Middle frontal gyrus (tissue), 1 donor: ENCODE data around the gene ZCCHC7.
"Not testable (repeated sequence)": the region's sequence is repeated elsewhere in the genome, so short reads cannot be mapped to it uniquely, and the experiment has no call there.

Source experiments
- DNase-seq: peaks from one replicate; pipeline ENCODE4 v3.0.0-alpha.2; 2015; ENCODE audit warnings: low spot score; ENCODE audit errors: extremely low spot score

Gene ZCCHC7

DNA sequence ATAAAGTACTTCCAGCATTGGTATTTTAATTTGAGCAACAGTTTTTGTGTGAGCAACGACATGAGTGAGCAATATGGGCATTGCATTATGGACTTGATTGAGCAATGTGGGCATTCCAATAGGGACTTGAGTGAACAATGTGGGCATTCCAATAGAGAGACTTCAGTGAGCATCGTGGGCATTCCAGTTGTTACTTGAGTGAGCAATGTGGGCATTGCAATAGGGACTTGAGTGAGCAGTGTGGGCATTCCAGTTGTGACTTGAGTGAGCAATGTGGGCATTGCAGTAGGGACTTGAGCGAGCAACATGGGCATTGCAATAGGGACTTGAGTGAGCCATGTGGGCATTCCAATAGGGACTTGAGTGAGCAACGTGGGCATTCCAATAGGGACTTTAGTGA lies 52.2 kb downstream of the ZCCHC7 start:
- no peak for DNase-seq

DNA sequence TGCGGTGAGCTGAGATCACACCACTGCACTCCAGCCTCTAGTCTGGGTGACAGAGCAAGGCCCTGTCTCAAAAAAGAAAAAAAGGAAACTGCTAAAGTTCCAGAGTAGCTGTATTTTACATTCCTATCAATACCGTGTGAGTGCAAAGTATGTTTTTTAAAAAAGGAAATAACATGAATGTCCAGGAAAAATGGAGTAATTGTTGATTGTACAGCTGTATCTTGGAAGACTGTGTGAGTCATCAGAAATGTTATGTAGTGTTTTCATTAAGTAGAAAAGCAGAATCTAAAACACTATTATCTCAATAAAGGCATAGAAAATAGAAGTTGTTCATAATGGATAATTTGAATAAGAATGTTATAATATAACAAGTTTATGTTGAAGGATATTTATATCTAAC lies 53.9 kb downstream of the ZCCHC7 start:
- no peak for DNase-seq

GRCh38 chr9:37178742-37179141 lies 58.4 kb downstream of the ZCCHC7 start:
- DNase-seq: no peak

DNA sequence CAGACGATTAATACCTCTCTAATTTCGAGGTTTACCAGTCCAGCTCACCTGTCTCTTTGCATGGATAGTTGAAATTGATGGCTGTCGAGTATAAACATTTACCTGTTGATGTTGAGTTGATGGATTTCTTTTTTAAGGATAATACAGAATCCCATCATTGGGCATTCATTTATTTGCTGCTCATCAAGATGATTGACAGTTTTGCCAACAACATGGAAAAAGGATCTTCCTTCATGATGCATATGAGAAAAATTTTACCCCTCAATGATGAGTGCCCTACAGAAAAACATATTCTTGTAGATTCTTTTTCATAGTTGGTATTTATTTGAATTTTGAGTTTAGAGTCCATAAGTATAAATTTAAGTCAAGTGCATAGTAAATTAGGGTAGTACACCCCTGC lies 59.2 kb downstream of the ZCCHC7 start:
- no peak for DNase-seq

- no peak for DNase-seq
These were observed 59.8 kb downstream of the ZCCHC7 start for GRCh38 chr9:37180138-37180537.

DNA sequence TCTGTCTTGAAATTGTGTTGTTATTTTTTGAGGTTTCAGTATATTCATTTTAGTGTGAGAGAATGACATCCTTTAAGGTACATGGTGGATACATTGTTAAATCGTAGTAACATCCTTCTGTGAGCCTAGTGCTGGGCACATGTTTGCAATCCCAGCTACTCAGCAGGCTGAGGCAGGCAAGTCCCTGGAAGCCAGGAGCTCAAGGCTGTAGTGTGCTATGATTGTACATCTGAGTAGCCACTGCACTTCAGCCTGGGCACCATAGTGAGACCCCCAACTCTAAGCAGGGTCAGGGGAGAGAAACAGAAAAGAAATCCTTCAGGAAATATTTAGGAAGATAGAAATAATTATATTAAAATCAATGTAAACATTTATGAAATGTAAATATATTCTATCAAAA lies 62.3 kb downstream of the ZCCHC7 start:
- DNase-seq: no peak

GRCh38 chr9:37184905-37185867 lies 64.8 kb downstream of the ZCCHC7 start:
- no peak for DNase-seq

GRCh38 chr9:37187292-37187691 lies 66.9 kb downstream of the ZCCHC7 start:
- no peak for DNase-seq

DNA sequence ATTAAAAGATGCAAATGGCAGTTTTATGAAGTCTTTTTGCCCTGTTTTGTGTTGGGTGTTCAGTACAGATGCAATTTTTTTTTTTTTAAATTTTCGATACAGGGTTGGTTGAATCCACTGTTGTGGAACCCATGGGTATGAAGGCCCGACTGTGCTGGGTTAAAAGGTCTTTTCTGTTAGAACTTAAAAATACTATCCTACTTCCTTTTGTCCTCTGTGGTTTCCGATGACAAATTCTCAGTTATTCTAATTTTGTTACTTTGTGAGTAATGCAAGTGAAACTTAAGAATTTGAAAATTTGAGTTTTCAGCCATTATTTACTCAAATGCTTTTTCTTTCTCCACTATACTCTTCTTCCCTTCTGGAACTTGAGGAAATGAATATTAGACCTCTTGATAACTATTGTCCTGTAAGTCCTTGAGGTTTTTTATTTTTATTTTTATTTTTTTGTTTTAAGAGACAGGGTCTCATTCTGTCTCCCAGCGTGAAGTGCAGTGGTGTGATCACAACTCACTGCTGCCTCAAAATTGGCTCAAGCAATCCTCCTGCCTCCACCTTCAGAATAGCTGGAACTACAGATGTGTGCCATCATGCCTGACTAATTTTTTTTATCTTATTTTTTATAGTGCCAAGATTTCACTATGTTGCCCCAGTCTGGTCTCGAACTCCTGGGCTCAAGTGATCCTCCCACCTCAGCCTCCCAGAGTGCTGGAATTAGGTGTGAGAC lies 67.5 kb downstream of the ZCCHC7 start:
- DNase-seq: no peak

- DNase-seq: not testable (repeated sequence)
These were observed 70.4 kb downstream of the ZCCHC7 start for GRCh38 chr9:37190739-37191138.

GRCh38 chr9:37191403-37192089 lies 71.2 kb downstream of the ZCCHC7 start:
- DNase-seq: no peak

GRCh38 chr9:37192803-37193202 lies 72.4 kb downstream of the ZCCHC7 start:
- DNase-seq: no peak

DNA sequence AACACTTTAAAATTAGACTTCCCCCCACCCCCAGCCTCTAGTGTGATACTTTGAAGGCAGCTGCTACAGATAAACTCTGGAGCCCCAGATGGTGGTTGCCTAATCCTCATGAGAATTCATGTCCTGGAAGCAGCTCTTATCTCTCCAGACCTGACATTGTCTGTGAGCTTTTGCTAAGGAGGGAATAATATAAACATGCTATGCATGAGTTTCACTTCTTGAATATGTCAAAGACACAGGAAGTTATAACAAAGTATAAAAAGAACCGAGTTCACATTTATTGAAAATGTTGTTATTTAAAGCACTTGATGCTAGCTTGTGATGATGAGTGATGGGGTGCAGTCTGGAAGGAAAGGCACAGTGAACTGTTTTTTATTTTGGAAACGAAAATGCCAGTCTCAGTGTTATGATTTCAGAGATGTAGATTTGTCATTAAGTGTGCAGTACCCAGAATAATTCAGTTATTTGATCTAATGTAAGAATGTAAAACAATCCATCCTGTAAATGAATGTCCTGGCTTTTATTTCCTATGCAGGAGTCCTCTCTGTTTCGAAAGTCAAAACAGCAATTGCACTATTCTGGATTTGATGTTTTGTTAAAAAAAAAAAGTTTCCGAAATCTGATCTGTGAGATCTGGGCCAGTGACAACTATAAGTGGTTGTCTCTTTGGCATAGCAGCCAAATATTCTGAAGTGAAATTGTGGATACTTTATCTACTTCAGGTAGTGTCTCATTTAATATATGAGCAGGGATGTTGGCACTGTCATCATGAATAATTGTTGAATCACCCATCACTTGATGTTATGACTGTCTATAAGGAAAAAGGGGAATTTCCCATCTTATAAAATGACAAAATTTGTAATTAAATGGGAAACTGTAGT lies 77.0 kb downstream of the ZCCHC7 start:
- DNase-seq: no peak

GRCh38 chr9:37198039-37198729 lies 77.8 kb downstream of the ZCCHC7 start:
- DNase-seq: no peak

DNA sequence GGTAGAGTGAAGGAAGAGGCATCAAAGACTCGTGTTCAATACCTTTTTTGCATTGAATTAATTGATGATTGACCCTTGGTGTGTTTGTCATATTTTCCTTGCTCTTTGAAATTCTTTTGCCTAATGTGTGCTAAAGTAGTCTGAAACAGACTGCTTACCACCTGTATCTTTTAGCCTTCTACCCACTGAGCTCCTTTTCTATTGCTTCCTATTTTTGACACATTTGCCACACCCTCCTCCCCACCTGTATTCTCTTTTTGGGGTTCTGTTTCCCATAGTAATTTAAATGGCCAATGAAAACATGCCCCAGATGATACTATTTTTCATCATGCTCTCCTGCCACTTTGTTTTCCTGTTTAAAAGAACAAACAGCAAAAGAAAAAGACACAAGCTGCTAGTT lies 78.5 kb downstream of the ZCCHC7 start:
- DNase-seq: no peak

- no peak for DNase-seq
These were observed 80.1 kb downstream of the ZCCHC7 start for GRCh38 chr9:37200433-37201005.

- no peak for DNase-seq
These were observed 81.2 kb downstream of the ZCCHC7 start for GRCh38 chr9:37201581-37201980.

GRCh38 chr9:37202091-37202490 lies 81.7 kb downstream of the ZCCHC7 start:
- no peak for DNase-seq

DNA sequence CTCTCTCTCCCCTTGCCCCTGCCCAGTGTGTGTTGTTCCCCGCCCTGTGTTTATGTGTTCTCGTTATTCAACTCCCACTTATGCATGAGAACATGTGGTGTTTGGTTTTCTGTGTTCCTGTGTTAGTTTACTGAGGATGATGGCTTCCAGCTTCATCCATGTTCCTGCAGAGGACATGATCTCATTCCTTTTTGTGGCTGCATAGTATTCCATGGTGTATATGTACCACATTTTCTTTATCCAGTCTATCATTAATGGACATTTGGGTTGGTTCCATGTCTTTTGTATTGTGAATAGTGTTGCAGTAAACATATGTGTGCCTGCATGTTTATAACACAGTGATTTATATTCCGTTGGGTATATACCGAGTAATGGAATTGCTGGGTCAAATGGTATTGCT lies 83.1 kb downstream of the ZCCHC7 start:
- not testable (repeated sequence) for DNase-seq

DNA sequence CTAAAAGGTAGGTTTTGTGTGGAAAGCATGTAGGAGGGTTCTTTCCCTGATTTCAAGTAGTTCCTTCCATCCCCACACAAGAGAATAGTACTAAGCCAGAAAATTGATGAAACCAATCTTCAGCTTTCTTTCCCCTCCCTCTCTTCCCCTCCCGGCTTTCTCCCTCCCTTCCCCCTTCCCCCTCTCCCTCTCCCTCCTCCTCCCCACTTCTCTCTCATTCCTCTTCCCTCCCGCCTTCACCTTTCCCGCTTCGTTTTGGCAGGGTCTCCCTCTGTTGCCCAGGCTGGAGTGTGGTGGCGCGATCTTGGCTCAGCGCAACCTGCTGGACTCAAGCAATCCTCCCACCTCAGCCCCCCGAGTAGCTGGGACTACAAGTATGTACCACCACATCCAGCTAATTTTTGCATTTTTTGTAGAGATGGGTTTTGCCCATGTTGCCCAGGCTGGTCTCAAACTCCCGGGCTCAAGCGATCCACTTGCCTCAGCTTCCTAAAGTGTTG lies 85.8 kb downstream of the ZCCHC7 start:
- DNase-seq: no peak
